Measurements from ENCODE around the gene PI4KB. TPM values are rescaled to one million over a fixed set of nuclear protein-coding genes. Genes with fewer than 3 reads are reported as not detected.
"Not testable (repeated sequence)": the region's sequence is repeated elsewhere in the genome, so short reads cannot be mapped to it uniquely, and the experiment has no call there.

PI4KB gene
- total and polyA plus RNA-seq, 8 donors: 54.8 to 84.6 (median 77.4) TPM

DNA sequence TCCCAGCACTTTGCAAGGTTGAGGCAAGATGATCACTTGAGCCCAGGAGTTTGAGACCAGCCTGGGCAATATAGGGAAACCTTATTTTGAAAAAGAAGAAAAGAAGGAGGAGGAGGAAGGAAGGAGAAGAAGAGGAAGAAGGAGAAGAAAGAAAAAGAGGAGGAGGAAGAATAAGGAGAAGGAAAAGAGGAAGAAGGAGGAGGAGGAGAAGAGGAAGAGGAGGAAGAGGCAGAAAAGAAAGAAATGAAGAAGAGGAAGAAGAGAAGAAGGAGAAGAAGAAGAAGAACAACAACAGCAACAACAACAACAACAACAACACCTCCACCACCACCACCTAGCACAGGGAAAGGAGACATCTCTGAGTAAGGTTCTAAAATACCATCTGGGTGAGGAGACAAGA lies 34.7 kb upstream of the PI4KB start:
- DNase-seq (no peak), ATAC-seq (no peak)
- Histone ChIP-seq H3K27ac (no peak overlapping the region), H3K36me3 (peaks cover 0 to 46% of the 10 kb centered on the region in 2 donors), H3K9me3 (peaks cover 0 to 10% of the 10 kb centered on the region in 2 donors), H3K4me1 (no peaks in the 10 kb centered on the region), H3K27me3 (no peaks in the 10 kb centered on the region), H3K4me3 (no peak overlapping the region)
- TF ChIP-seq, protein P1, sequence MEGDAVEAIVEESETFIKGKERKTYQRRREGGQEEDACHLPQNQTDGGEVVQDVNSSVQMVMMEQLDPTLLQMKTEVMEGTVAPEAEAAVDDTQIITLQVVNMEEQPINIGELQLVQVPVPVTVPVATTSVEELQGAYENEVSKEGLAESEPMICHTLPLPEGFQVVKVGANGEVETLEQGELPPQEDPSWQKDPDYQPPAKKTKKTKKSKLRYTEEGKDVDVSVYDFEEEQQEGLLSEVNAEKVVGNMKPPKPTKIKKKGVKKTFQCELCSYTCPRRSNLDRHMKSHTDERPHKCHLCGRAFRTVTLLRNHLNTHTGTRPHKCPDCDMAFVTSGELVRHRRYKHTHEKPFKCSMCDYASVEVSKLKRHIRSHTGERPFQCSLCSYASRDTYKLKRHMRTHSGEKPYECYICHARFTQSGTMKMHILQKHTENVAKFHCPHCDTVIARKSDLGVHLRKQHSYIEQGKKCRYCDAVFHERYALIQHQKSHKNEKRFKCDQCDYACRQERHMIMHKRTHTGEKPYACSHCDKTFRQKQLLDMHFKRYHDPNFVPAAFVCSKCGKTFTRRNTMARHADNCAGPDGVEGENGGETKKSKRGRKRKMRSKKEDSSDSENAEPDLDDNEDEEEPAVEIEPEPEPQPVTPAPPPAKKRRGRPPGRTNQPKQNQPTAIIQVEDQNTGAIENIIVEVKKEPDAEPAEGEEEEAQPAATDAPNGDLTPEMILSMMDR (IDR thresholded peaks at IDR 0.05): no peak
- intact Hi-C loops (cut with DNase I): no loop called here

DNA sequence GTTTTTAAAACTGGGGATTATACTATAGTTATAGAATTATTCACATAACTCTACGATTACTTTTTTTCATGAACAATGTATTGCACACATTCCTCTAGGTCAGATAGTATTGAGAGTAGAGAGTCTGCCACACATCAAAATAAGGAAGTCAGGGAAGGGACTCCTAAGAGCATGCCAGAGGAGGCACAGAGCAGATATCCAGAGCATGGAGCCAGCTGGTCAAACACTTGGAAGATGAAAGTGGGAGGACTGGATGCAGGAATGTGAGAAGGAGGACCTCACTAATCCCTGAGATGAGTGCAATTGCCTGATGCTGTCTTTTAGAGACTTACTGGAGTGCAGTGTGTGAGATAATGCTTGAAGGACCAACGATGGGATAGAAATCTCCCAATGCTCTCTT lies 29.5 kb upstream of the PI4KB start:
- TF ChIP-seq, protein P1 (IDR thresholded peaks at IDR 0.05): no peak

DNA sequence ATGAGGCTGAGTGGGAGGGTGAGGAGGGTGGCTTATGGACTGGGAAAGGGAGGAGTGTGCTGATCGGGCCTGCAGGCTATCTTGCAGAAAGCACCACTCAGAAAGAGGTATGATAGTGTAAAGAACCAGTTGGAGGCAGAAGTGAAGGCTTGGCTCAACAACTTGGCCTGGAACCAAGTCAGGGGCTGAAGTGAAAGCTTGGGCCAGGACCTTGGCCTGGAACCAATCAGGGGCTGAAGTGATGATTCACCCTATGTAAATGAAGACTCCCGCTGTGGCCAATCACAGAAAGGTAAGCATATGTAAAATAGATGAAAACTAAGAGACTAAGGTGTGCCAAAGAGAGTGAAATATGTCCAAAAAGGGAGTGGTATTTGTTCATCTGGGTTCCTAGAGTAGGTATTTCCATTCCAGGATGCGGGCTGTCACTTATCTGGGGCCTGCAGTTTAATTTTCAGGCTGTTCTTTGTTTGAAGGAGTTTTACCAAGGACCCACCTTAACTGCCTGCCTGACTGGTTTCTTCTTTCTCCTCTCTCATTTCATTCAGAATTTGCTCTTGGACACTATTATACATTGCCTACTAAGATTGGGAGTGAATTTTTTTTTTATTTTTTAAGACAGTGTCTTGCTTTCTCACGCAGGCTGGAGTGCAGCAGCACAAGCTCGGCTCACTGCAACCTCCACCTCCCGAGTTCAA lies 25.0 kb upstream of the PI4KB start:
- Histone ChIP-seq H3K27me3 (no peaks in the 10 kb centered on the region), H3K9me3 (peaks cover 0 to 9% of the 10 kb centered on the region in 2 donors), H3K4me1 (peaks cover 3 to 6% of the 10 kb centered on the region in 2 donors), H3K36me3 (no peaks in the 10 kb centered on the region), H3K4me3 (no peak overlapping the region), H3K27ac (no peak overlapping the region)
- ATAC-seq (no peak), DNase-seq (no peak)
- intact Hi-C loops (cut with DNase I): no loop called here
- TF ChIP-seq, protein P1 (IDR thresholded peaks at IDR 0.05): no peak

More for the DNA sequence above, 29.5 kb upstream of the PI4KB start:
- DNase-seq: no peak
- Histone ChIP-seq H3K27me3 (no peaks in the 10 kb centered on the region), H3K4me1 (no peaks in the 10 kb centered on the region), H3K36me3 (no peaks in the 10 kb centered on the region), H3K27ac (no peak overlapping the region), H3K4me3 (no peak overlapping the region), H3K9me3 (no peaks in the 10 kb centered on the region)
- intact Hi-C loops (cut with DNase I): no loop called here
- ATAC-seq: peak; percentile 18

DNA sequence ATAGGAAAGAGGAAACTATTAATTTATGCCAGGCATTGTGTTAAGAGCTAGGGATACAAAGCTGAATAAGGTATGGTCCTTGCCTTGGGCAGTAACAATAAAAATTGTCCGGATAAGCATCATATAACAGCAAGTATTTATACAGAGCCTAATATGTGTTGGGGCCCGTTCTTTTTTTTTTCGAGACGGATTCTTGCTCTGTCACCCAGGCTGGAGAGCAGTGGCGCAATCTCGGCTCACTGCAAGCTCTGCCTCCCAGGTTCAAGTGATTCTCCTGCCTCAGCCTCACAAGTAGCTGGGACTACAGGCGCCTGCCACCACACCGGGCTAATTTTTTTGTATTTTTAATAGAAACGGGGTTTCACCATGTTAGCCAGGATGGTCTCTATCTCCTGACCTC lies 23.1 kb upstream of the PI4KB start:
- H3K36me3 ChIP-seq; H3K27ac ChIP-seq; H3K27me3 ChIP-seq; H3K4me3 ChIP-seq; H3K9me3 ChIP-seq; DNase-seq; intact Hi-C loops (cut with DNase I); ATAC-seq: not testable (repeated sequence)
- H3K4me1 ChIP-seq: peaks cover 3 to 17% of the 10 kb centered on the region in 2 donors

DNA sequence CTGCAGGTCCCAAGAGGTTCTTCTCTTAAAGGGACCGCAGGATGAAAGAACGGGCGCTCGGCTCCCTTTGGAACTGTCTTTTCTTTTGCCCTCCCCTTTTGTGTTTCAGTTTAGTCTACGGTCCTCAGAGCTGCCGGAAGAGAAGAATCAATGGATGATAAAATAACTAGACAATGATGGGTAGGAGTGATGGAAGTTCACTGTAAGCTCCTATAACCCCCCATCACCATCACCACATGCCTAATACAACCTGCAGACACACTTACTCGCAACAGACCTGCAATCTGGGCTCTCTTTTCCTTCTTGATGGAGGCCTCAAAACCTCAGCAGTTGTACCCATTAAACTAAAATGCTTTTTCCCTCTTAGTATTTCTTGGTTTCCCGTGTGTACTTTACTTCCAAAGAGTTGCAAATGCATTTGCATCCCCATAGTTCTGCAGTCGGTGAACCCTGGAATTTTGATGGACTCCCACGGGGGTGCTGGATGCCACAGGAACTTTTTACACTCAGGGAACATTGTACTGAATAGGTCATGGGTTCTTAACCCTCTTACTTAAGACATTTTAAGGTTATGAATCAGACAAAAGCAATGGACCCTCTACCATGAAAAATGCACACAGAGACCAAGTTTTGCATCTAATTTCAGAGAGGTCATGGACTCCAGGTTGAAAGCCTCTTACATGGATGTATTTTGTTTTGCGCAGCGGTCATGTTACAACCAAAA lies 20.5 kb upstream of the PI4KB start:
- intact Hi-C loops (cut with DNase I): no loop called here
- H3K4me1 ChIP-seq: peaks cover 3 to 22% of the 10 kb centered on the region in 2 donors
- peaks cover 0 to 9% of the 10 kb centered on the region in 2 donors for H3K9me3 ChIP-seq
- H3K27ac ChIP-seq: peak overlapping the region; percentile 83 to 93
- TF ChIP-seq, protein P1 (IDR thresholded peaks at IDR 0.05): no peak
- peak overlapping the region; percentile 55 to 58 for H3K4me3 ChIP-seq
- no peaks in the 10 kb centered on the region for H3K27me3 ChIP-seq
- ATAC-seq: no peak
- H3K36me3 ChIP-seq: peaks cover 0 to 25% of the 10 kb centered on the region in 2 donors
- no peak for DNase-seq

Data from left lung (tissue), 10 donors.